Hepatocyte (in vitro differentiated cells): ENCODE results near the gene AP2A2.

Experiments used
- EZH2 ChIP-seq: fragments of 200-600 bp; sonication (generic); IDR thresholded peaks from 2 replicates; pipeline ENCODE4 v1.6.1; 2016; ENCODE audit warnings: antibody characterized with exemption, mild to moderate bottlenecking, borderline replicate concordance
- TF ChIP-seq, protein P1 (sequence below): fragments of 200-600 bp; sonication (generic); IDR thresholded peaks from 2 replicates; pipeline ENCODE4 v1.5.1; 2016; ENCODE audit warnings: antibody characterized with exemption, mild to moderate bottlenecking; ENCODE audit not compliant: poor library complexity

DNA sequence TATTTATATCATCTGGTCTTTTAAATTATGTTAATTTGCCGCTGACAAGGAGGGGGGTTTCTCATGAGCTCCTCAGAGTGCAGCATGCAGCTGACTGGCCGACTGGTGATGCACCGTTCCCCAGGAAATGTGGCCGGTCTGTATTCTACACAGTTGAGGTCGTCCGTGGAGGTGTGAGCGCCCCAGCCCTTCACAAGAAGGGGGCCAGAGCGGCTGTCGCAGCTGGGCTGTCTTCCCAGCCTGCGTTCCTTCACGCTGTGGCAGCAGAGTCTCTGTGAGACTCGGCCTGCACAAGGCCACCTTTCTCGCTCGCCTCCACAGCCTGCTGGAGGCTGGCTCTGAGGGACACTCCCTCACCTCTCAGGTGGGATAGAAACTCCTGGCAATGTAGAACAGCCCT is 43.2 kb downstream of the AP2A2 start:
- TF ChIP-seq, protein P1, sequence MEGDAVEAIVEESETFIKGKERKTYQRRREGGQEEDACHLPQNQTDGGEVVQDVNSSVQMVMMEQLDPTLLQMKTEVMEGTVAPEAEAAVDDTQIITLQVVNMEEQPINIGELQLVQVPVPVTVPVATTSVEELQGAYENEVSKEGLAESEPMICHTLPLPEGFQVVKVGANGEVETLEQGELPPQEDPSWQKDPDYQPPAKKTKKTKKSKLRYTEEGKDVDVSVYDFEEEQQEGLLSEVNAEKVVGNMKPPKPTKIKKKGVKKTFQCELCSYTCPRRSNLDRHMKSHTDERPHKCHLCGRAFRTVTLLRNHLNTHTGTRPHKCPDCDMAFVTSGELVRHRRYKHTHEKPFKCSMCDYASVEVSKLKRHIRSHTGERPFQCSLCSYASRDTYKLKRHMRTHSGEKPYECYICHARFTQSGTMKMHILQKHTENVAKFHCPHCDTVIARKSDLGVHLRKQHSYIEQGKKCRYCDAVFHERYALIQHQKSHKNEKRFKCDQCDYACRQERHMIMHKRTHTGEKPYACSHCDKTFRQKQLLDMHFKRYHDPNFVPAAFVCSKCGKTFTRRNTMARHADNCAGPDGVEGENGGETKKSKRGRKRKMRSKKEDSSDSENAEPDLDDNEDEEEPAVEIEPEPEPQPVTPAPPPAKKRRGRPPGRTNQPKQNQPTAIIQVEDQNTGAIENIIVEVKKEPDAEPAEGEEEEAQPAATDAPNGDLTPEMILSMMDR = no peak
- TF ChIP-seq EZH2 = no peak
